ENCODE data around the gene ZNF367.

The ZNF367 gene

DNA sequence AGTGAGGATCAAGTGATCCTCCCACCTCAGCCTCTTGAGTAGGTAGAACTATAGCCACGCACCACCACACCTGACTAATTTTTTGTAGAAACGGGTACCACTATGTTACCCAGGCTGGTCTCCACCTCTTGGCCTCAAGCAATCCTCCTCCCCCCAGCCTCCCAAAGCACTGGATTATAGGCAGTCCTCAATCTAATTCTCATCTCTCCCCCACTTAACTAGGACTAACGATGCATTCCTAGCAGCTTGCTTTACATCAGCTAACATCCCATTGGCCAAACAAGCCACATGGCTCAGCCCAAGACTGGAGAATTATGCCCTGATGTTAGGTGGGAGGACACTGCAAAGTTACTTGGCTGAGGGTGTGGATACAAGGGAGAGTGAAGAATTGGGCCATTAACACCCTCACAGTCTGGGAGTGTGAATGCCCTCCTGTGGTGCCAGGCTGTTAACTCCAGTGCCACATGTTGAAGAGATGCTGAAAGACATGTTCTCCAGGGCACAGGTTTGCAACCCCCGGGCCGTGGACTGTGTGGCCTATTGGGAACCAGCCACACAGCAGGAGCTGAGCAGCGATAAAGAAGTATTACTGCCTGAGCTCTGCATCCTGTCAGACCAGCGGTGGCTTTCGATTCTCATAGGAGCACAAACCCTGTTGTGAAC is 5.3 kb upstream of the ZNF367 start:
- TF ChIP-seq GATA2 (IDR thresholded peaks at IDR 0.05; ENCODE audit: low read depth, low read length) = no peak

DNA sequence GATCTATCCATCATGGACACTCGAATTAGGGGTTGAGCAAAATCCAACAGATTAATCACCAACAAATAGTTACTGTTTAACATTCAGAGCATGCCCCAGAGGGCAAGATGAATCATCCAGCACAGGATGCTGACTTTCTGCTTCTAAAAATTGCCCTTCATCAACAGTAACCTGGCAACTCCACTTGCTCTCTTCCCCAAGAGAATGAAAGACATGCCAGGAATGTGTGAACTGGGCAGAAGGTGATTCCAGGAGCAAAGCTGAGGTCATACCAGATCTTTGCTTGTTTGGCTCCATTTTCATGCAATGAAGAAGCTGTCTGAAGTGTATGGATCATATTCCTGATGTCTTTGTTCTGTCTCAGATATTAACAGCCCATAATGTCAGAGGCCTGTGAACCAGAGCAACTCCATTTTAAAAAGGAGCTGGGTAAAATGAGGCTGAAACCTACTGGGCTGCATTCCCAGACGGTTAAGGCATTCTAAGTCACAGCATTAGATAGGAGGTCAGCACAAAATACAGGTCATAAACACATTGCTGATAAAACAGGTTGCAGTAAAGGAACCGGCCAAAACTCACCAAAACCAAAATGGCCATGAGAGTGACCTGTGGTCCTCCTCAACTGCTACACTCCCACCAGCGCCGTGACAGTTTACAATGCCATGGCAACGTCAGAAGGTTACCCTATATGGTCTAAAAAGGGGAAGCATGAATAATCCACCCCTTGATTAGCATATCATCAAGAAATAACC is 2.5 kb upstream of the ZNF367 start:
- TF ChIP-seq GATA3 (IDR thresholded peaks at IDR 0.05; ENCODE audit: low read depth, low read length) (no peak), GATA2 (IDR thresholded peaks at IDR 0.05; ENCODE audit: low read depth, low read length) (no peak)

DNA sequence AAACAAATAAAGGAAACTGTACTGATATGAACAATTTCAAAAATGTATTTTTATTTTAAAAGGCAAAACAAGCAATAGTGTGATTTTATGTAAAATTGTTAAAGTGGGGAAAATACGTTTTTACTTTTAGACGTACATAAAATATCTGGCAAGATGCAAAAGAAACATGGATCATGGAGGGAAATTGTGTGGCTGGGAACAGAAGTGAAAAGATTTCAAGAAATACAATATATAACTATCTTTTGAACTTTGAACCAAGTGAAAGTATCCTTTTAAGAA is 1.5 kb upstream of the ZNF367 start:
- TF ChIP-seq GATA2 (IDR thresholded peaks at IDR 0.05; ENCODE audit: low read depth, low read length) (no peak), GATA3 (IDR thresholded peaks at IDR 0.05; ENCODE audit: low read depth, low read length) (no peak)

DNA sequence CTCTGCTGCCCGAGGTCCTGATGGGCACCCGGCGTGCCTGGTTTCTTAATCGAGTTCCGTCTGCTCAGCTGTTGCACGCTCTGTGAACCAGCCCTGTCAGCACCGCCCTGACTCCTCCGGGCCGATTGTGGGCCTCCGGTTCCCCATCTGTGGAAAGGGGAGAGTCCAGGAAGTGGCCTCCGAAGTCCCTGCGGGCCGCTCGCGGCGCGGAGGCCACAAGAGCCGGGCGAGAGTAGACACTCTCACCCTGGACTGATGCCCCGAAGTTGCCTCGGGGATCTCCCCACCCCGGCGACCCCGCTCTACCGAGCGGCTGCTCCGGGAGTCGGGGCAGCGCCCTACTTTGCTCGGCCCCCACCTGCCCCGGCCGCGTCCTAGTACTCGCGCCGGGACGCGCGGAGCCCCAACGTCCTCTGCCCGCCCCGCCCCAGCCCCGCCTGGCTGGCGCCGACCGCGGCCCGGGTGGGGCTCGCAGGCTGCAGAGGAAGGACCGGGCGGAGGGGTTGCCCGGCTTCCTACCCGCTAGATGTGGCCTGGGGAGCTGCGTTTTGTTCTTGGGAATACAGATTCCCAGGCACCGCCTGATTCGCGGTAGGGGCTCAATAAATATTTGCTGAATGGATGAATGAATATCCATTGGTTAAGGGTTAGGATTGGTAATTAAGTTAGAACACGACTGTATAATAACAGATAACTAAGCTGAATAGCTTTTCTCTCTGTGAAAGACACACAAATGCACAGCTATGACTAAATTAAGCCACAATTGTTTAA is 935 bp upstream of the ZNF367 start:
- TF ChIP-seq GATA2 (IDR thresholded peaks at IDR 0.05; ENCODE audit: low read depth, low read length) (no peak), GATA3 (IDR thresholded peaks at IDR 0.05; ENCODE audit: low read depth, low read length) (no peak)

DNA sequence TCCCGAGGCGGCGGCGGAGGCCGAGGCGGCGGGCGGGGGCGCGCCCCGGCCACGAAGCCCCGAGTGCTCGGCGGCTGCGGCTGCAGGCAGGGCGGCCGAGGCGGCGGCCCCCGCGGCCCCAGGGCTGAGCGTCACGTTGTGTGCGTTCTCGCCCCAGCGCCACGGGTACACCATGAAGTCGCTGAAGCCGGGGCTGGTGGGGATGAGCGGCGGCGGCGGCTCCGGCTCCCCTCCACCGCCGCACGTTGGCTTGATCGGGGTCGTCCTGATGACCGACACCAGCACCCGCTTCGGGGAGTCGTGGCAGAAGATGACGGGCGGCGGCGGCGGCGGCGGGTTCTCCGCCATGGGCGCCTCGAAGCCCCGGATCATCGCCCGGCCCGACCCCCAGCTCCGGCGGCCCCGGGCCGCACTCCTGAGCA is 498 bp downstream of the ZNF367 start:
- TF ChIP-seq GATA3 (IDR thresholded peaks at IDR 0.05; ENCODE audit: low read depth, low read length) = no peak
- no peak for TF ChIP-seq GATA2 (IDR thresholded peaks at IDR 0.05; ENCODE audit: low read depth, low read length)

DNA sequence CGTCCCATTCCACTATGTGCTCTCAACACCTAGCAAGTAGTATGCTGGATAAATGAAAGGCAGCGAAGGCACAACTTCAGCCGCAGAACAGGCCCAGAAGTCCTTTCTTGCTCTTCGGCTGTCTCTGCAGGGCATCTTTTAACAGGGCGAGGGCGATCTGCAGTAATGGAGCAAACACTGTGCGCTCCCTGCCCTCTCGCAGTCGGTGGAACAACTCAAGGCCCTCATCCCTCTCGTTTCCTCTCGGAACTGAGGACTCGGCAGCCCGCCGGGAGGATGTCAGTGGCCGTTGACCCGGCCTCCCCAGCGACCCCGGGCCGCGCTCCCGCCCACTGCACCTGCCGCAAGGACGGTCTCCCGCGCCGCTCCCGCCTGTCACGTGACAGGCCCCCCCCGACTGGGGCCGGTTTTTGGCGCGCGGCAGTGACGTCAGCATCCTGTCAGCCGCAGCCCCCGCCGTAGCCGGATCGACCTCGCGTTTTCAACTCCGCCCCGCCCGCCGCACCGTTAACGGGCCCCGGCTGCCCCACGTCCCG is 1.1 kb downstream of the ZNF367 start:
- TF ChIP-seq GATA2 (IDR thresholded peaks at IDR 0.05; ENCODE audit: low read depth, low read length) (no peak), GATA3 (IDR thresholded peaks at IDR 0.05; ENCODE audit: low read depth, low read length) (no peak)

DNA sequence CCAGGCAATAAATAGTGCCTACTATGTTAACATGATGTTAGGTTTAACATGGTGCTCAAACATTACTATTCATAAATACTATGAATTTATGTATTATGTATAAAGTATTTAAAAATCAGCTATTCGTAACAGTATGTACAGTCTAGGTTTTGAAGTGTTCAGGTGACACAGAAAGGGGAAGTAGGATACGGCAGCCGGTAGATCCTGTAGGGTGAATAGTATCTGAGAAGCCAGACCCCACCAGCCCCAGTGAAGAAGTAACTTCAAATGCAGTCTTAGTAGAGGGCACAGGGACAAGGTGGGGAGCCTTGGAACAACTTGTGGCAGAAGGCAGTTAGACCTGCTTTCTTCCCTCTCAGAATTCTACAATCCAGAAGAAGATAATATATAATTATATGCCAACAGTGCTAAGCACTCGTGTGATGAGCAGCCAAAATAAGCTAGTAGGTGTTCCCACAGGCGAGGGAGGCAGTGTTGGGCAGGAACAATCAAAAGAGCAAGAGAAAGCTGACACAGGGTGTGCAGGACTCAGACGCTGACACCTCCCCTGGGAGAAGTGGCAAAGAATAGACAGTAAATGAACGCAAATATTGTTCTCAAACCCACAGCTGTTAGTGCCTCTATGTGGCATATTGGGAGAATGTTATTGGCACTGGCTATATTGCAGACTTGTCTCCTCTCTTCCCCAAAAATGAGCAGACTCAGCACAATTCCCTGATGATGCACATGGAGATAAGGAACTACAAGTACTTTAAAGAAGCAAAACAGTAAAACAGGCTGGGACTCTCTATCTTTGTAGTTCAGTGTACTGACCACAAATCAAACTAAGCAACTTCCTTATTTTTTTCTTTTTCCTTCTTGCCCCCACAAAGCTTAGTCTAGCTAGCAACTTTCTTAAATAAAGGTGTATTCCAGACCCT is 4.6 kb downstream of the ZNF367 start:
- TF ChIP-seq GATA2 (IDR thresholded peaks at IDR 0.05; ENCODE audit: low read depth, low read length) (peak; percentile 40; the same call in 1 of the 2 replicates), GATA3 (IDR thresholded peaks at IDR 0.05; ENCODE audit: low read depth, low read length) (no peak)

DNA sequence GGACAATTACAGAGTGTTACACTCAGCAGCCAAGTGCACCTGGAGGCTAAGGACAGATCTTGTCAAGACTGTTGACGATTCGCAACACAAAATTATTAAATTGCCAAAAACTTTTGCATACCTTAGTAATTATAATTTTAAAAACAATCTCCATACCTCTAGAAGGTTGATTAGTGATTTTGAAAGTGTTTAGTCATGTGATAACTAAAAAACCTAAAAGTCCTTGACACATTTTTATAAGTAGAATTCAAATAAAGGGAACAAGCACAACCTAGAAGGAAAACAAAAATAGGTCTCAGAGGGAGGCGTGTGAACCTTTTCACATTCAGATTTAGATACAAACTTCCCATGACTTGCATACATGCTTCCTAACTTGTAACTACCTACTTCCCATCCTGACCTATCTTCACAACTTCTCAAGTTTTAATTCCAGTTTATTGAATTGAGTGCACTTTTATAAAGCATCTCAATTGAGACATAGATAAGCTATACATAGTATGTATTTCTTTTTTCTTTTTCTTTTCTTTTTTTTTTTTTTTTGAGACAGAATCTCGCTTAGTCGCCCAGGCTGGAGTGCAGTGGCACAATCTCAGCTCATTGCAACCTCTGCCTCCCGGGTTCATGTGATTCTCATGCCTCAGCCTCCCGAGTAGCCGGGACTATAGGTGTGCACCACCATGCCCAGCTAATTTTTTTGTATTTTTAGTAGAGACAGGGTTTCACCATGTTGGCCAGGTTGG is 5.8 kb downstream of the ZNF367 start:
- no peak for TF ChIP-seq GATA3 (IDR thresholded peaks at IDR 0.05; ENCODE audit: low read depth, low read length)
- TF ChIP-seq GATA2 (IDR thresholded peaks at IDR 0.05; ENCODE audit: low read depth, low read length) = no peak

DNA sequence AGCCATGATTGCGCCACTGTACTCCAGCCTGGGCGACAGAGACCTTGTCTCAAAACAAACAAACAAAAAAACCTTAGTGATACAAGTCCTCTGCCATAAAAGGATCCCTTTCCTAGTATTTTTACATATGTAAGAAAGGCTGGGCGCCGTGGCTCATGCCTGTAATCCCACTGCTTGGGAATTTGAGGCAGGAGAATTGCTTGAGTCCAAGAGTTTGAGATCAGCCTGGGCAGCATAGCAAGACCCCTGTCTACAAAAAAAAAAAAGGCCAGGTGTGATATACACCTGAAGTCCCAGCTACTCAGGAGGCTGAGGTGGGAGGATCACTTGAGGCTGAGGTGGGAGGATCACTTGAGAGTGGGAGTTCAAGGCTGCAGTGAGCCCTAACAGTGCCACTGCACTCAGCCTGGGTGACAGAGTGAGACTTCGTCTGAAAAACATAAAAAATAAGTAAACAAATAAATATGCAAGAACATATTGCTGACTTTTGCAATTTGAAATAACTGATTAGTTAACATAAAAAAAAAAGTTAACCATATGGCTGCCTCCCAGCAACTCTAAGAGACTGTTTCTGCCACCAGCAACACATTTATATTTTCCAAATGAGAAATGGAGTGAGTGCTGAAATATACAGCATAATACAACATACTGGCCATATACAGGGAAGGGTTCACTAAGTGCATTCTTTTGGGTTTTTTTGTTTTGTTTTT is 6.9 kb downstream of the ZNF367 start:
- no peak for TF ChIP-seq GATA2 (IDR thresholded peaks at IDR 0.05; ENCODE audit: low read depth, low read length)
- TF ChIP-seq GATA3 (IDR thresholded peaks at IDR 0.05; ENCODE audit: low read depth, low read length) = no peak

DNA sequence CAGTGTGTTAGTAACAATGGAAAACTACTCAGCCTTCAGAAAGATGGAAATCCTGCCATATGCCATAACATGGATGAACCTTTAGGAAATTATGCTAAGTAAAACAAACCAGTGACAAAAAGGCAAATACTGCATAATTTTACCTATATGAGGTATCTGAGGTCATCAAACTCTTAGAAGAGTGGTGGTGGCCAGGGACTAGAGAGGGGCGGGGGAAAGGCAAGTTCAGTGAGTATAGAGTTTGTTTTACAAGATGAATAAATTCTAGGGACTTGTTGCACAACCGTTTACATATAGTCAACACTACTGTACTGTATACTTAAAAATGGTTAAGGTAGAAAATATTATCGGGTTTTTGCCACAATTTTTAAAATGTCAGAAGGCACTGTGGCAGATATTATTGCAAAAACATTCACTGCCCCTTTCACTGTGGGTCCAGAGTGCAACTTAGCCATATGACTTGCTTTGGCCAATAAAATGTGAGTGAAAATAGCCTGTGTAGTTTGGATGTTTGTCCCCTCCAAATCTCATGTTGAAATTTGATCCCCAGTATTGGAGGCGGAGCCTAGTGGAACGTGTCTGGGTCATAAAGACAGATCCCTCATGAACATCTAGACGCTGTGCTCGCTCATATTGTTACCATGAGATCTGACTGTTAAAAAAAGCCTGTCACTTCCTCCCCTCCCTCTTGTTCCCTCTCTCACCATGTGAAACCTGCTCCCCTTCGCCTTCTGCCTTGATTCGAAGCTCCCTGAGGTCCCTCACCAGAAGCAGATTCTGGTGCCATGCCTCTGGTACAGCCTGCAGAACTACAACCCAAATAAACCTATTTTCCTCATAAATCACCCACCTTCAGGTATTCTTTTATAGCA is 9.5 kb downstream of the ZNF367 start:
- TF ChIP-seq GATA2 (IDR thresholded peaks at IDR 0.05; ENCODE audit: low read depth, low read length) (no peak), GATA3 (IDR thresholded peaks at IDR 0.05; ENCODE audit: low read depth, low read length) (no peak)

DNA sequence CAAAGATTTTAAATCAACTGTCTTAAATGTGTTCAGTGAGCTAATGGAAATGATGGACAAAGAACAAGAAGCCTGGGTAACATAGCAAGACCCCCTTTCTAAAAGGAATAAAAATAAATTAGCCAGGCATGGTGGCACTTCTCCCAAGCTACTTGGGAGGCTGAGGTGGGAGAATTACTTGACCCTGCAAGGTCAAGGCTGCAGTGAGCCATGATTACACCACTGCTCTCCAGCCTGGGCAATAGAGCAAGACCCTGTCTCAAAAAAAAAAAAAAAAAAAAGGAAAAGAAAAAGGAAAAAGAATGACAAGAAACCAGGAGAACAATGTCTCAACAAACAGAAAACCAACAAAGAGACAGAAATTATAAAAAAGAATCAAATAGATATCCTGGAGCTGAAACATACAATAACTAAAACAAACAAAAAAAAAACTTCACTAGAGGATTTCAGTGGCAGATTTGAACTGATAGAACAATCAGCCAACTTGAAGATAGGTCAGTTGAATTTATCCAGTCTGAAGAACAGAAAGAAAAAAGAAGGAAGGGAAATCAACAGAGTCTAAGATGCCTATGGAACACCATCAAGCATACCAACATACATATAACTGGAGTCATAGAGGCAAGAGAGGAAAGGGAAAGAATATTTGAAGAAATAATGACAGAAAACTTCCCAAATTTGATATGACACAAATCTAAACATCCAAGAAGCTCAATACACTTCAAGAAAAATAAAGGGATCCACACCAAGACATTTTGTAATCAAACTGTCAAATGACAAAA is 17.8 kb downstream of the ZNF367 start:
- TF ChIP-seq GATA2 (IDR thresholded peaks at IDR 0.05; ENCODE audit: low read depth, low read length) (no peak), GATA3 (IDR thresholded peaks at IDR 0.05; ENCODE audit: low read depth, low read length) (no peak)
